Measurements from ENCODE around the gene PNKD.
A peak's percentile ranks its signal among the peaks of the same experiment; 100 is the strongest.

The PNKD gene

DNA sequence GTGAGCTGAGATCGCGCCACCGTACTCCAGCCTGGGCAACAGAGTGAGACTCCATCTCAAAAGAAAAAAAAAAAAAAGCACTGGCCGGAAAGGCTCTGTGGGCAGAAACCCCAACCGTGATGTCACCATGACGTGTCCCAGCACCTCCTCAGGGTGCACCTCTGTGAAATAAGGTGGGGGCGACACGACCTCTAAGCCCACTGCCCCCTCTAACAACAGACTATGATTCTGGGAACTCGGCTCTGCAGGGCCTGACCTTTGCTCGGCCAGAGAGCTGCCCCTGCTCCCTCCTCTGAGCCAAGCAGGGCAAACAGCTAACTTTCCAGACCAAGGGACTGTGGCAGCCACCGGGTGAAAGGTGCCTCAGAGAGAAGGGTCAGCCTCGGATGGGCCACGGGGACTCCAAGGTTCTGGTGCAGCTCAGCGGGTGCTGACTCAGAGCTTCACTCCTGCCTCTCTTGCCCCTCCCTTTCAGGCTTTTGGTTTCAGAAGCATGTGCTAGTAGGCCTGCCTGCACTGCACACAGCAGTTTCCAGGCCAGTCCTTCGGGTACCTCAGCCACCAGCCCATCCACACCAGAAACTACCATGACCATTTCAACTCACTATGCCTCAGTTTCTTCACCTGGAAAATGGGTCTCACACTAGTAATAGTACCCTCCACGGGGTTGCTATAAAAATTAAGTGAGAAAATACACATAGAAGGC lies 13.9 kb downstream of the PNKD start:
- Histone ChIP-seq H4K20me1 (ENCODE audit: insufficient read depth, low read length, poor library complexity, severe bottlenecking) (no peaks in the 10 kb centered on the region), H3K79me2 (ENCODE audit: insufficient read depth, low read length) (no peaks in the 10 kb centered on the region), H3K9ac (ENCODE audit: low read depth, low read length, poor library complexity, severe bottlenecking) (no peak overlapping the region), H3K27me3 (ENCODE audit: insufficient read depth, low read length, poor library complexity, severe bottlenecking) (no peaks in the 10 kb centered on the region), H2AFZ (ENCODE audit: low read length) (no peak overlapping the region), H3F3A (ENCODE audit: low read depth) (0 out of 2 replicates have a peak, but pooled peaks cover 2% of the 10 kb centered on the region), H3K4me3 (ENCODE audit: low read length, poor library complexity, severe bottlenecking) (no peak overlapping the region), H3K9me3 (ENCODE audit: insufficient read depth, low read depth, low read length) (no peaks in the 10 kb centered on the region), H3K4me2 (ENCODE audit: low read depth, low read length, poor library complexity, severe bottlenecking) (no peak overlapping the region), H3K9me2 (replicated peaks; ENCODE audit: low read depth, low read length) (no peaks in the 10 kb centered on the region), H3K4me1 (ENCODE audit: insufficient read depth, low read length, poor library complexity, severe bottlenecking) (peaks cover 21% of the 10 kb centered on the region), H3K36me3 (ENCODE audit: insufficient read depth, low read length) (no peaks in the 10 kb centered on the region)
- TF ChIP-seq EZH2phosphoT487 (IDR thresholded peaks at IDR 0.05; ENCODE audit: borderline replicate concordance) = no peak

DNA sequence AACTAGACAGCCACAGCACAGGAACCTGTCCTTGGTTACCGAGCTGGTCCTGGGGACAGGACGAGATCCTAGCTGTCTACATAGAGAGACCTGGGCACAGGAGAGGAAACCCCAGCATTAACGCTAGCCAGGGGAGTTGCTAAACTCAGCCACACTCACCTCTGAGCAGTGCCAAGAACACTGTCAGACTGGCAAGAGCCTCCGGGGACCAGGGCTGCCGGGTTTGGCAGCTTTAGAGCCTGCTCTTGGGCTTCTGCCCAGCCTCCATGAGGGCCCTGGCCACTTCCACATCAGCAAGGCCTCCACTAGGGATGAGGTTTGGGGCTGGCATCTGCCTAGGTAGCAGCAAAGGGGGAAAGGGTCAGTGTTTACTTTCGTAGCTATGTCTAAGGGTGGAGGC lies 15.3 kb downstream of the PNKD start:
- Histone ChIP-seq H2AFZ (ENCODE audit: low read length) (no peak overlapping the region), H3K79me2 (ENCODE audit: insufficient read depth, low read length) (no peaks in the 10 kb centered on the region), H3K9me3 (ENCODE audit: insufficient read depth, low read depth, low read length) (no peaks in the 10 kb centered on the region), H4K20me1 (ENCODE audit: insufficient read depth, low read length, poor library complexity, severe bottlenecking) (no peaks in the 10 kb centered on the region), H3K36me3 (ENCODE audit: insufficient read depth, low read length) (no peaks in the 10 kb centered on the region), H3K4me1 (ENCODE audit: insufficient read depth, low read length, poor library complexity, severe bottlenecking) (peaks cover 21% of the 10 kb centered on the region), H3K9me2 (replicated peaks; ENCODE audit: low read depth, low read length) (no peaks in the 10 kb centered on the region), H3K4me3 (ENCODE audit: low read length, poor library complexity, severe bottlenecking) (peak overlapping the region; percentile 84), H3K4me2 (ENCODE audit: low read depth, low read length, poor library complexity, severe bottlenecking) (peak overlapping the region; percentile 93), H3K27me3 (ENCODE audit: insufficient read depth, low read length, poor library complexity, severe bottlenecking) (no peaks in the 10 kb centered on the region), H3F3A (ENCODE audit: low read depth) (0 out of 2 replicates have a peak, but pooled peaks cover 2% of the 10 kb centered on the region), H3K9ac (ENCODE audit: low read depth, low read length, poor library complexity, severe bottlenecking) (peak overlapping the region; percentile 80)
- no peak for TF ChIP-seq EZH2phosphoT487 (IDR thresholded peaks at IDR 0.05; ENCODE audit: borderline replicate concordance)
- TF ChIP-seq, protein P1, sequence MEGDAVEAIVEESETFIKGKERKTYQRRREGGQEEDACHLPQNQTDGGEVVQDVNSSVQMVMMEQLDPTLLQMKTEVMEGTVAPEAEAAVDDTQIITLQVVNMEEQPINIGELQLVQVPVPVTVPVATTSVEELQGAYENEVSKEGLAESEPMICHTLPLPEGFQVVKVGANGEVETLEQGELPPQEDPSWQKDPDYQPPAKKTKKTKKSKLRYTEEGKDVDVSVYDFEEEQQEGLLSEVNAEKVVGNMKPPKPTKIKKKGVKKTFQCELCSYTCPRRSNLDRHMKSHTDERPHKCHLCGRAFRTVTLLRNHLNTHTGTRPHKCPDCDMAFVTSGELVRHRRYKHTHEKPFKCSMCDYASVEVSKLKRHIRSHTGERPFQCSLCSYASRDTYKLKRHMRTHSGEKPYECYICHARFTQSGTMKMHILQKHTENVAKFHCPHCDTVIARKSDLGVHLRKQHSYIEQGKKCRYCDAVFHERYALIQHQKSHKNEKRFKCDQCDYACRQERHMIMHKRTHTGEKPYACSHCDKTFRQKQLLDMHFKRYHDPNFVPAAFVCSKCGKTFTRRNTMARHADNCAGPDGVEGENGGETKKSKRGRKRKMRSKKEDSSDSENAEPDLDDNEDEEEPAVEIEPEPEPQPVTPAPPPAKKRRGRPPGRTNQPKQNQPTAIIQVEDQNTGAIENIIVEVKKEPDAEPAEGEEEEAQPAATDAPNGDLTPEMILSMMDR (conservative IDR thresholded peaks at IDR 0.05; ENCODE audit: low read length) = no peak

DNA sequence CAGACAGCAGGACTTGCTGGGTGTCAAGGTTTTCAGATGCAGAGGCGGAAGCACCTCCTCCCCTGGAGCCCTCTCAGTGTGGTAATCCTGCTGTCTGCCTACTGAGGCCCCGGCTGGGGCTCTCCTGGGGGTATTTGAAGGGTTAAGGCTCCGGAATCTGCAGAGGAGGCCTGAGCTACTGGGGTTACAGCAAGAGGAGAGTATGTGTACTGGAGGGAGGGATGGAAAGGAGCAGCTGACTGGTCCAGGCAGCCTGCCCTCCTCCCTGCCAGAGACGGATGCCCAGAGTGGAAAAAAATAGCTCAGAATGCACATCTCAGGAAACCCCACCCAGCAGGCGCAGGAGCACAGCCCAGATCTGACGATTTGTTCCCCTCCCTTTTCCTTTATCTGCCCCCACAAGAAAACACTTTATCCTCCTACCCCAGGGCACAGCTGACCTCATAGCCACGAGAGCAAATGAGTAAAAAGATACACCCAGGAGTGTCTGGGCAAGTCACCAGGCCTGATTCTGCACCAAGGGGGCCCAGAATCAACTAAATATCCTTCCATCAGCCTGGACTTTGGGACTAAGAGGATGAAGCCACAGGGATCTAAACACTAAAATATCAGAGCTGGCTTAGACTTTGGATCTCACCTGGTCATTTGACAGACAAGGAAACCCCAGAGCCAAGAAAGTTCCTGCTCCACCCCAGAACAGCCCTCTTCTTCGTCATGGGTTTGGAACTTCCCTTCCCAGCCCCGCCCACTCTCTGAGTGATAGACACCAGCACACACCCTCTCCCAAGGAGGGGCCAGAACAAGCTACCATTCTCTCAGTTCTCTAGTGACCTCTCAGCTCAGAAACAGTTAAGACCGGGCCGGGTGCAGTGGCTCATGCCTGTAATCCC lies 16.5 kb downstream of the PNKD start:
- peaks cover 21% of the 10 kb centered on the region for H3K4me1 ChIP-seq (ENCODE audit: insufficient read depth, low read length, poor library complexity, severe bottlenecking)
- TF ChIP-seq, protein P1 (conservative IDR thresholded peaks at IDR 0.05; ENCODE audit: low read length) = no peak
- no peak for TF ChIP-seq EZH2phosphoT487 (IDR thresholded peaks at IDR 0.05; ENCODE audit: borderline replicate concordance)
- no peaks in the 10 kb centered on the region for H3K9me3 ChIP-seq (ENCODE audit: insufficient read depth, low read depth, low read length)
- H3K4me2 ChIP-seq (ENCODE audit: low read depth, low read length, poor library complexity, severe bottlenecking) = peak overlapping the region; percentile 93
- peak overlapping the region; percentile 84 for H3K4me3 ChIP-seq (ENCODE audit: low read length, poor library complexity, severe bottlenecking)
- no peaks in the 10 kb centered on the region for H3K79me2 ChIP-seq (ENCODE audit: insufficient read depth, low read length)
- no peaks in the 10 kb centered on the region for H3K9me2 ChIP-seq (replicated peaks; ENCODE audit: low read depth, low read length)
- H2AFZ ChIP-seq (ENCODE audit: low read length) = peak overlapping the region; percentile 88
- no peaks in the 10 kb centered on the region for H4K20me1 ChIP-seq (ENCODE audit: insufficient read depth, low read length, poor library complexity, severe bottlenecking)
- H3F3A ChIP-seq (ENCODE audit: low read depth) = 0 out of 2 replicates have a peak, but pooled peaks cover 2% of the 10 kb centered on the region
- H3K27me3 ChIP-seq (ENCODE audit: insufficient read depth, low read length, poor library complexity, severe bottlenecking) = no peaks in the 10 kb centered on the region
- H3K36me3 ChIP-seq (ENCODE audit: insufficient read depth, low read length) = no peaks in the 10 kb centered on the region
- peak overlapping the region; percentile 80 for H3K9ac ChIP-seq (ENCODE audit: low read depth, low read length, poor library complexity, severe bottlenecking)
